Measurements from ENCODE around the gene SCYL3. TPM values are rescaled to one million over a fixed set of nuclear protein-coding genes. Genes with fewer than 3 reads are reported as not detected.

SCYL3 gene
- total RNA-seq, 1 experiment from 2014 or later, result 9.4 TPM

Small RNAs within 50 kb of the gene (small RNA-seq; reads per million reads assigned to genes)
- gene RN7SL333P, result not detected

Other genes starting within 250 kb of the SCYL3 start
- not detected in 2 replicates for gene SELL, start 182.3 kb downstream of the SCYL3 start, total RNA-seq (2014; rRNA removed; shearing (Covaris generic); ENCODE audit: low replicate concordance)
- gene SELE, start 159.8 kb downstream of the SCYL3 start, total RNA-seq (2014; rRNA removed; shearing (Covaris generic); ENCODE audit: low replicate concordance), result not detected in 2 replicates
- 10.4 and 13.3 TPM in 2 replicates for gene METTL18, start 99.0 kb downstream of the SCYL3 start, total RNA-seq (2014; rRNA removed; shearing (Covaris generic); ENCODE audit: low replicate concordance)
- gene KIFAP3, start 180.8 kb upstream of the SCYL3 start, total RNA-seq (2014; rRNA removed; shearing (Covaris generic); ENCODE audit: low replicate concordance), result 4.4 and 8.1 TPM in 2 replicates